H1 (cell line): ENCODE measurements around the gene SAFB. TPM values are rescaled to one million over a fixed set of nuclear protein-coding genes. Genes with fewer than 3 reads are reported as not detected.
"Not testable (repeated sequence)": the region's sequence is repeated elsewhere in the genome, so short reads cannot be mapped to it uniquely, and the experiment has no call there.

Experiments used
- CTCF ChIA-PET: fragments of 300-600 bp; sonication (Branson Sonifier 250); formaldehyde crosslinking; loops from one replicate; lab custom pipeline; 2021; ENCODE audit not compliant: partially characterized antibody; lab: Charles Lee
- POLR2A ChIA-PET: fragments of 300-600 bp; sonication (Branson Sonifier 250); formaldehyde crosslinking; loops from one replicate; lab custom pipeline; 2021; ENCODE audit warnings: inconsistent platforms; ENCODE audit not compliant: partially characterized antibody; lab: Charles Lee
- DNase-seq, 2 experiments: peaks; one replicate each; pipeline versions ENCODE4 v3.0.0 to v3.0.0-alpha.2; 2010 to 2022; ENCODE audit warnings: low spot score in 2 of 2, low read depth in 1 of 2, mixed read lengths in 1 of 2
- FAIRE-seq: peaks from 2 replicates; lab custom pipeline; 2011; peaks lifted over from hg19 to GRCh38; lab: Jason Lieb, UNC
- H2AFZ ChIP-seq: 2 replicates; pipeline ENCODE4 v1.8.1; 2012; ENCODE audit warnings: low read length, inconsistent platforms
- H2AK5ac ChIP-seq: 2 replicates; pipeline ENCODE4 v1.6.1; 2013; ENCODE audit warnings: low read depth, low read length
- H2BK120ac ChIP-seq: replicated peaks from 2 replicates; pipeline ENCODE3; 2013; ENCODE audit warnings: low read depth, low read length, inconsistent platforms
- H2BK12ac ChIP-seq: 2 replicates; pipeline ENCODE4 v1.6.1; 2013; ENCODE audit warnings: low read depth, low read length
- H2BK15ac ChIP-seq: 2 replicates; pipeline ENCODE4 v1.6.1; 2013; ENCODE audit warnings: low read length
- H2BK20ac ChIP-seq: 2 replicates; pipeline ENCODE4 v1.6.1; 2013; ENCODE audit warnings: low read length
- H2BK5ac ChIP-seq: 2 replicates; pipeline ENCODE4 v1.6.1; 2013; ENCODE audit warnings: low read depth, low read length
- H3K14ac ChIP-seq: 2 replicates; pipeline ENCODE4 v1.6.1; 2013; ENCODE audit warnings: inconsistent platforms; ENCODE audit not compliant: insufficient read length
- H3K18ac ChIP-seq: 2 replicates; pipeline ENCODE4 v1.6.1; 2013; ENCODE audit warnings: low read length; ENCODE audit errors: extremely low read depth
- H3K23ac ChIP-seq: 2 replicates; pipeline ENCODE4 v1.6.1; 2013; ENCODE audit warnings: inconsistent platforms; ENCODE audit not compliant: insufficient read length
- H3K23me2 ChIP-seq: 2 replicates; pipeline ENCODE4 v1.6.1; 2013; ENCODE audit warnings: low read depth, low read length
- H3K27ac ChIP-seq: 2 replicates; pipeline ENCODE4 v1.6.1; 2011; ENCODE audit warnings: low read depth, low read length, inconsistent platforms
- H3K27me3 ChIP-seq, 4 experiments: replicated peaks in 1 of 4; 1 replicate in 1 of 4; 2 replicates in 3 of 4; pipeline versions ENCODE4 v1.6.1 to v1.8.1; 2011 to 2013; ENCODE audit warnings: low read length in 3 of 4, mild to moderate bottlenecking in 3 of 4, inconsistent platforms in 2 of 4, mixed read lengths in 2 of 4, moderate library complexity in 1 of 4; ENCODE audit not compliant: control insufficient read depth in 3 of 4, insufficient read depth in 3 of 4; ENCODE audit errors: extremely low read depth in 1 of 4
- H3K36me3 ChIP-seq, 4 experiments: 2 replicates each; pipeline versions ENCODE4 v1.6.1 to v1.8.1; 2011 to 2013; ENCODE audit warnings: mild to moderate bottlenecking in 4 of 4, low read length in 3 of 4, moderate library complexity in 2 of 4, control low read depth in 1 of 4, inconsistent platforms in 1 of 4; ENCODE audit not compliant: insufficient read depth in 4 of 4, control insufficient read depth in 2 of 4
- H3K4ac ChIP-seq: replicated peaks from 2 replicates; pipeline ENCODE3; 2013; ENCODE audit warnings: low read length, low read depth, mixed read lengths, inconsistent platforms; ENCODE audit not compliant: insufficient read length
- H3K4me1 ChIP-seq, 4 experiments: replicated peaks in 1 of 4; 1 replicate in 1 of 4; 2 replicates in 3 of 4; pipeline versions ENCODE4 v1.6.1 to v1.8.1; 2011 to 2013; ENCODE audit warnings: low read length in 3 of 4, inconsistent platforms in 2 of 4, mixed read lengths in 1 of 4; ENCODE audit not compliant: insufficient read depth in 4 of 4, control insufficient read depth in 3 of 4
- H3K4me2 ChIP-seq, 2 experiments: 2 replicates each; pipeline versions ENCODE4 v1.6.1 to v1.8.1; 2011 to 2013; ENCODE audit warnings: low read depth in 2 of 2, low read length in 2 of 2, control low read depth in 1 of 2, inconsistent platforms in 1 of 2, mild to moderate bottlenecking in 1 of 2; ENCODE audit not compliant: insufficient read depth in 1 of 2
- H3K4me3 ChIP-seq, 4 experiments: fragments of 200-600, 300-600 bp in 1 of 4; sonication (generic), shearing (Covaris generic), sonication (Bioruptor Twin) in 1 of 4; 2 replicates each; pipeline versions ENCODE4 v1.5.1 to v1.8.1; 2011 to 2016; ENCODE audit warnings: low read length in 4 of 4, low read depth in 3 of 4, control low read depth in 2 of 4, inconsistent platforms in 2 of 4, mild to moderate bottlenecking in 2 of 4, mixed read lengths in 1 of 4, moderate library complexity in 1 of 4; ENCODE audit not compliant: insufficient read depth in 2 of 4; ENCODE audit errors: extremely low read depth in 1 of 4
- H3K56ac ChIP-seq: replicated peaks from 2 replicates; pipeline ENCODE3; 2013; ENCODE audit warnings: low read depth, mild to moderate bottlenecking, mixed read lengths, low read length, inconsistent platforms; ENCODE audit not compliant: insufficient read length
- H3K79me1 ChIP-seq: 2 replicates; pipeline ENCODE4 v1.6.1; 2013; ENCODE audit warnings: low read depth, low read length, control low read depth
- H3K79me2 ChIP-seq, 2 experiments: 2 replicates each; pipeline versions ENCODE4 v1.6.1 to v1.8.1; 2012 to 2013; ENCODE audit warnings: low read length in 2 of 2, mild to moderate bottlenecking in 2 of 2, inconsistent platforms in 1 of 2; ENCODE audit not compliant: insufficient read depth in 2 of 2, control insufficient read depth in 1 of 2
- H3K9ac ChIP-seq, 4 experiments: replicated peaks in 1 of 4; 1 replicate in 1 of 4; 2 replicates in 3 of 4; pipeline versions ENCODE4 v1.6.1 to v1.8.1; 2011 to 2013; ENCODE audit warnings: low read depth in 3 of 4, low read length in 3 of 4, control low read depth in 2 of 4, mild to moderate bottlenecking in 2 of 4, moderate library complexity in 2 of 4, inconsistent platforms in 1 of 4; ENCODE audit errors: extremely low read depth in 1 of 4
- H3K9me3 ChIP-seq, 2 experiments: 2 replicates each; pipeline versions ENCODE4 v1.6.1 to v1.8.1; 2012 to 2013; ENCODE audit warnings: mild to moderate bottlenecking in 2 of 2, moderate library complexity in 2 of 2, control low read depth in 1 of 2, inconsistent platforms in 1 of 2, low read depth in 1 of 2, low read length in 1 of 2, mixed read lengths in 1 of 2; ENCODE audit not compliant: insufficient read depth in 2 of 2
- H4K20me1 ChIP-seq, 2 experiments: replicated peaks in 1 of 2; 2 replicates each; pipeline versions ENCODE3 to v1.8.1; 2011 to 2013; ENCODE audit warnings: inconsistent platforms in 2 of 2, low read length in 2 of 2, mild to moderate bottlenecking in 1 of 2; ENCODE audit not compliant: insufficient read depth in 2 of 2, control insufficient read depth in 1 of 2
- H4K5ac ChIP-seq: 2 replicates; pipeline ENCODE4 v1.6.1; 2013; ENCODE audit warnings: low read length, low read depth, mixed read lengths, inconsistent platforms; ENCODE audit not compliant: insufficient read length
- H4K8ac ChIP-seq: 2 replicates; pipeline ENCODE4 v1.8.0; 2013; ENCODE audit warnings: mild to moderate bottlenecking, moderate library complexity, low read length, inconsistent platforms; ENCODE audit not compliant: insufficient read depth; ENCODE audit errors: extremely low read depth
- H4K91ac ChIP-seq: replicated peaks from 2 replicates; pipeline ENCODE3; 2013; ENCODE audit warnings: low read length, mixed read lengths, inconsistent platforms; ENCODE audit not compliant: insufficient read length
- CTBP2 ChIP-seq: IDR thresholded peaks from 2 replicates; pipeline ENCODE4 v1.7.0; 2011; ENCODE audit warnings: borderline replicate concordance, mild to moderate bottlenecking, moderate library complexity, mixed read lengths, low read length; ENCODE audit not compliant: insufficient read depth, insufficient read length
- HDAC6 ChIP-seq: IDR thresholded peaks from one replicate; pipeline ENCODE4 v1.7.1; 2012; ENCODE audit warnings: low read depth, mild to moderate bottlenecking, inconsistent platforms, low read length, moderate library complexity
- TEAD4 ChIP-seq: IDR thresholded peaks from 2 replicates; pipeline ENCODE4 v1.6.1; 2012; ENCODE audit warnings: low read depth, low read length, inconsistent platforms, mixed read lengths
- WGBS, 2 experiments: shearing (Covaris generic) in 1 of 2; methylation state at CpG; one replicate each; pipeline versions ENCODE4 v1.1.6 to v1.1.7; 2013 to 2015; ENCODE audit warnings: low lambda C conversion rate in 2 of 2, mixed read lengths in 2 of 2, inconsistent platforms in 1 of 2, low coverage in 1 of 2, missing lambda C conversion rate in 1 of 2; ENCODE audit not compliant: insufficient replicate concordance in 2 of 2, insufficient coverage in 1 of 2, insufficient read length in 1 of 2; ENCODE audit errors: extremely low coverage in 1 of 2, missing lambda C conversion rate in 1 of 2; 5-methylcytosine and 5-hydroxymethylcytosine counted together
- polyA plus RNA-seq, 7 experiments: library from polyadenylated mRNA; depleted of rRNA in 3 of 7; stranded (reverse) in 5 of 7; unstranded in 2 of 7; fragments of >200 nt in 5 of 7; fragments of 200-250 nt in 2 of 7; gene quantifications; 1 replicate in 5 of 7; 2 replicates in 1 of 7; 4 replicates in 1 of 7; pipeline versions ENCODE4 v1.2.1 to v1.2.3, GENCODE V29; 2011 to 2013; ENCODE audit warnings: missing spikeins in 2 of 7, mixed read lengths in 2 of 7
- total RNA-seq: library from RNA; stranded (reverse); fragmentation: NEBNext Ultra II Directional; extraction: Animal tissue kit (Norgen Biotek cat#: 25700); gene quantifications from 2 replicates; pipeline ENCODE4 v1.2.1, GENCODE V29; 2021

Gene SAFB
- total and polyA plus RNA-seq, 2 of the 8 experiments (the other 6 are each of a cell fraction or from before 2014, with no cell fraction given), result 27.0 to 110 TPM

DNA sequence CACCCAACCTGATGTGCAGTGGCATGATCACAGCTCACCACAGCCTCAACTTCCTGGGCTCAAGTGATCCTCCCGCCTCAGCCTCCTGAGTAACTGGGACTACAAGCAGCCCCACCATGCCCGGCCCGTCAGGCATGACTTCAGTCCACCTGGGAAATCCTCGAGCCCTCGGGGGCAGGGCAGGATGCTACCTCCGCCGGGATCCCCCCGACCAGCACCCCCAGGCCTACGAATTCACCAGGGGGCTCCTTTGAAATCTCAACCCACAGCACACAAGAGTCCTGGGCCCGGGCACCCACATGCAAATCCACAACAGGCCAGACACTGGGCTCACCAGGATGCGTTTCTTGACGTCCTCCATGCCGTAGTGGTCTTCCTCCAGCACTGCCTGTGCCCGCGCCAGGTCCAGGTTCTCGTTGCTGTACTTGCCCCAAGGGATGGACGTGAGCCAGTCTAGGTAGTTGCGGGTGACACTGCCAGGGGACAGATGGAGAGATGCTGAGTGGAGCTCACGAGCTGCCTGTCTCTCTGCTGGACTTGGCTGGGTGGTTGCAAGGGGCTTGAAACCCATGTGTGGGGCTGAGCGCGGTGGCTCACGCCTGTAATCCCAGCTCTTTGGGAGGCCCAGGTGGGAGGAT, 77.7 kb downstream of the SAFB start (continued):
- no peak for TF ChIP-seq TEAD4
- TF ChIP-seq HDAC6, result no peak
- no peak for TF ChIP-seq CTBP2

DNA sequence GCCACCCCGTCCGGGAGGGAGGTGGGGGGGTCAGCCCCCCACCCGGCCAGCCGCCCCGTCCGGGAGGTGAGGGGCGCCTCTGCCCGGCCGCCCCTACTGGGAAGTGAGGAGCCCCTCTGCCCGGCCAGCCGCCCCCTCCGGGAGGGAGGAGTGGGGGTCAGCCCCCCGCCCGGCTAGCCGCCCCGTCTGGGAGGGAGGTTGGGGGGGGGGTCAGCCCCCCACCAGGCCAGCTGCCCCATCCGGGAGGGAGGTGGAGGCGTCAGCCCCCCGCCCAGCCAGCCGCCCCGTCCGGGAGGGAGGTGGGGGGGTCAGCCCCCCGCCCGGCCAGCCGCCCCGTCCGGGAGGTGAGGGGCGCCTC, 79.1 kb downstream of the SAFB start:
- H4K8ac ChIP-seq, H2AFZ ChIP-seq, H2BK12ac ChIP-seq, H3K18ac ChIP-seq, H3K4ac ChIP-seq, FAIRE-seq, H2AK5ac ChIP-seq, H2BK120ac ChIP-seq, DNase-seq, H3K23me2 ChIP-seq, H3K27me3 ChIP-seq, H3K4me2 ChIP-seq, H4K91ac ChIP-seq, H3K14ac ChIP-seq, H3K4me1 ChIP-seq, H4K5ac ChIP-seq, H2BK15ac ChIP-seq, H2BK5ac ChIP-seq, H3K23ac ChIP-seq, H3K4me3 ChIP-seq, H3K9ac ChIP-seq, CTCF ChIA-PET, H3K79me2 ChIP-seq, H3K27ac ChIP-seq, H2BK20ac ChIP-seq, H3K56ac ChIP-seq, H3K9me3 ChIP-seq, H3K79me1 ChIP-seq: not testable (repeated sequence)
- WGBS, 2 experiments, result no CpG with 5 or more reads among the region's 28 CpGs
- POLR2A ChIA-PET, result interaction anchor here (22.4 kb wide), 1 partner anchor 9 kb away, joined by 620 read pairs; the partner anchor contains the start of gene RPL36
- peaks cover 6 to 12% of the 10 kb centered on the region in 2 experiments for H4K20me1 ChIP-seq
- peaks cover 42 to 77% (median 65%) of the 10 kb centered on the region in 4 experiments for H3K36me3 ChIP-seq
